ENCODE data around the gene ATOSB. TPM values are rescaled to one million over a fixed set of nuclear protein-coding genes. Genes with fewer than 3 reads are reported as not detected.

The ATOSB gene
- total RNA-seq, 4 donors from 2014 or later, result 16.0 to 21.9 (median 21.4) TPM

GRCh38 chr9:35102769-35103659 lies 12.6 kb downstream of the ATOSB start, which contains the start of gene STOML2:
Gene STOML2 (minus strand): TSS chr9:35103131. CDS start chr9:35103094, 37 bp downstream.
- H3K36me3 ChIP-seq, result peaks cover 56% of the 10 kb centered on the region
- H3K27ac ChIP-seq, result peak within 1 kb of the TSS; percentile 87
- peak within 1 kb of the TSS; percentile 79 for H3K4me3 ChIP-seq
- WGBS, result under 1% methylated on average over 51 of the region's 57 CpGs
- TF ChIP-seq CTCF (IDR thresholded peaks at IDR 0.05) (no peak), POLR2AphosphoS5 (IDR thresholded peaks at IDR 0.05) (peak in 2 of 3 donors; percentile 58 to 80), POLR2A (IDR thresholded peaks at IDR 0.05) (peak in 1 of 2 donors; percentile 48), EP300 (IDR thresholded peaks at IDR 0.05) (no peak)
- H3K9me3 ChIP-seq, result no peaks in the 10 kb centered on the region
- peak; percentile 97 to 98 for DNase-seq (ENCODE audit: low spot score in 2 of 2)
- no peaks in the 10 kb centered on the region for H3K27me3 ChIP-seq
- H3K4me1 ChIP-seq, result peaks cover 25% of the 10 kb centered on the region

- peaks cover 50% of the 10 kb centered on the region for H3K36me3 ChIP-seq
- peak overlapping the region; percentile 79 for H3K4me3 ChIP-seq
- H3K4me1 ChIP-seq, result peaks cover 25% of the 10 kb centered on the region
- H3K9me3 ChIP-seq, result no peaks in the 10 kb centered on the region
- 4% methylated on average over 10 of the region's 10 CpGs for WGBS
- TF ChIP-seq EP300 (IDR thresholded peaks at IDR 0.05) (no peak), POLR2AphosphoS5 (IDR thresholded peaks at IDR 0.05) (no peak), CTCF (IDR thresholded peaks at IDR 0.05) (no peak), POLR2A (IDR thresholded peaks at IDR 0.05) (no peak)
- DNase-seq (ENCODE audit: low spot score in 2 of 2), result no peak
- peak overlapping the region; percentile 87 for H3K27ac ChIP-seq
- no peaks in the 10 kb centered on the region for H3K27me3 ChIP-seq
These were observed 13.2 kb downstream of the ATOSB start for GRCh38 chr9:35102465-35102768.

GRCh38 chr9:35097573-35097972 lies 18.1 kb downstream of the ATOSB start:
- DNase-seq (ENCODE audit: low spot score in 2 of 2), result no peak
- Histone ChIP-seq H3K36me3 (peaks cover 38% of the 10 kb centered on the region), H3K9me3 (no peaks in the 10 kb centered on the region), H3K4me3 (no peak overlapping the region), H3K4me1 (peaks cover 33% of the 10 kb centered on the region), H3K27me3 (no peaks in the 10 kb centered on the region), H3K27ac (no peak overlapping the region)
- TF ChIP-seq EP300 (IDR thresholded peaks at IDR 0.05) (no peak), POLR2AphosphoS5 (IDR thresholded peaks at IDR 0.05) (no peak), CTCF (IDR thresholded peaks at IDR 0.05) (no peak), POLR2A (IDR thresholded peaks at IDR 0.05) (no peak)
- WGBS, result 88% methylated on average over 3 of the region's 3 CpGs

- Histone ChIP-seq H3K27ac (peak within 1 kb of the TSS; percentile 98), H3K9me3 (no peaks in the 10 kb centered on the region), H3K27me3 (no peaks in the 10 kb centered on the region), H3K36me3 (peaks cover 49% of the 10 kb centered on the region), H3K4me1 (peaks cover 21% of the 10 kb centered on the region), H3K4me3 (peak within 1 kb of the TSS; percentile 85)
- WGBS, result under 1% methylated on average over 45 of the region's 53 CpGs
- TF ChIP-seq POLR2A (IDR thresholded peaks at IDR 0.05) (peak in 1 of 2 donors; percentile 46), EP300 (IDR thresholded peaks at IDR 0.05) (no peak), CTCF (IDR thresholded peaks at IDR 0.05) (peak; percentile 60 to 72), POLR2AphosphoS5 (IDR thresholded peaks at IDR 0.05) (peak in 2 of 3 donors; percentile 58 to 84)
- peak; percentile 93 to 95 for DNase-seq (ENCODE audit: low spot score in 2 of 2)
These were observed 19.4 kb downstream of the ATOSB start, which contains the start of gene PIGO for GRCh38 chr9:35096035-35096849. Gene PIGO (minus strand): TSS chr9:35096591. CDS start chr9:35095565, 1,026 bp downstream.
